Neural progenitor cell (in vitro differentiated cells): Measurements from ENCODE around the gene ZNF280D.

ENCODE experiments used
- EZH2 ChIP-seq: fragments of 200-600 bp; sonication (generic); IDR thresholded peaks from 2 replicates; pipeline ENCODE4 v1.6.1; 2017; ENCODE audit warnings: antibody characterized with exemption, mild to moderate bottlenecking, moderate library complexity
- TF ChIP-seq, protein P1 (sequence below): fragments of 200-600 bp; sonication (generic); IDR thresholded peaks from 2 replicates; pipeline ENCODE4 v1.5.1; 2017; ENCODE audit warnings: antibody characterized with exemption, mild to moderate bottlenecking

DNA sequence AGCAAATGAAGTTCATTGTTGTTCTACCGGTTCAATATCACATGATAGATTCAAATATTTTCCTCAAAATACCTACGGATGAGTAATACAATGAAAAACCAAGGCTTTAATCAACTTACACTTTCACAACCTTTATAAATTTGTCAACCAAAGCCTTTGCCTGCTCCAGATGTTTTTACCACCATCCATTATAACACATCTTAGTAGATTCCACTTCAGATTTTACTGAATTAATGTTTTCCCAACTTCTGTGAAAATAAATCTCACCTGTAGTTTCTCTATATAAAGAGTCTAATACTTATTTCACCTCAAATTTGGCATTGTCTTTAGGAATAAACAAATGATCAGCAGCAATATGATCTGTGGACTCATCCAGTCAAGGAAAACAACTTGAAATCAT lies 131.1 kb downstream of the ZNF280D start:
- TF ChIP-seq, protein P1, sequence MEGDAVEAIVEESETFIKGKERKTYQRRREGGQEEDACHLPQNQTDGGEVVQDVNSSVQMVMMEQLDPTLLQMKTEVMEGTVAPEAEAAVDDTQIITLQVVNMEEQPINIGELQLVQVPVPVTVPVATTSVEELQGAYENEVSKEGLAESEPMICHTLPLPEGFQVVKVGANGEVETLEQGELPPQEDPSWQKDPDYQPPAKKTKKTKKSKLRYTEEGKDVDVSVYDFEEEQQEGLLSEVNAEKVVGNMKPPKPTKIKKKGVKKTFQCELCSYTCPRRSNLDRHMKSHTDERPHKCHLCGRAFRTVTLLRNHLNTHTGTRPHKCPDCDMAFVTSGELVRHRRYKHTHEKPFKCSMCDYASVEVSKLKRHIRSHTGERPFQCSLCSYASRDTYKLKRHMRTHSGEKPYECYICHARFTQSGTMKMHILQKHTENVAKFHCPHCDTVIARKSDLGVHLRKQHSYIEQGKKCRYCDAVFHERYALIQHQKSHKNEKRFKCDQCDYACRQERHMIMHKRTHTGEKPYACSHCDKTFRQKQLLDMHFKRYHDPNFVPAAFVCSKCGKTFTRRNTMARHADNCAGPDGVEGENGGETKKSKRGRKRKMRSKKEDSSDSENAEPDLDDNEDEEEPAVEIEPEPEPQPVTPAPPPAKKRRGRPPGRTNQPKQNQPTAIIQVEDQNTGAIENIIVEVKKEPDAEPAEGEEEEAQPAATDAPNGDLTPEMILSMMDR = no peak
- no peak for TF ChIP-seq EZH2
